NCI-H774 (cell line): ENCODE data around the gene ZNF835.

Experiments used
- DNase-seq: peaks from one replicate; lab custom pipeline; 2025; lab: John Stamatoyannopoulos, UW

Gene ZNF835

GRCh38 chr19:56663931-56664500 lies 7.5 kb downstream of the ZNF835 start:
- no peak for DNase-seq

GRCh38 chr19:56661248-56661647 lies 10.3 kb downstream of the ZNF835 start:
- DNase-seq, result no peak

GRCh38 chr19:56660381-56661107 lies 11.0 kb downstream of the ZNF835 start:
- peak; percentile 8 for DNase-seq

- no peak for DNase-seq
These were observed 17.4 kb downstream of the ZNF835 start for GRCh38 chr19:56654151-56654550.

GRCh38 chr19:56643460-56643955 lies 28.0 kb downstream of the ZNF835 start:
- no peak for DNase-seq

GRCh38 chr19:56642711-56643459 lies 28.7 kb downstream of the ZNF835 start, which contains the start of gene SMIM17:
Gene SMIM17, plus strand, starts transcription at chr19:56643159. Its CDS starts 2,509 bp downstream, at chr19:56645668.
- no peak for DNase-seq

- DNase-seq, result no peak
These were observed 32.3 kb downstream of the ZNF835 start for GRCh38 chr19:56639217-56639616.

- no peak for DNase-seq
These were observed 33.5 kb downstream of the ZNF835 start for GRCh38 chr19:56637976-56638555.

- no peak for DNase-seq
These were observed 38.5 kb downstream of the ZNF835 start for GRCh38 chr19:56633021-56633420.

- no peak for DNase-seq
These were observed 45.8 kb downstream of the ZNF835 start for GRCh38 chr19:56625708-56626107.

- DNase-seq, result no peak
These were observed 48.6 kb downstream of the ZNF835 start for GRCh38 chr19:56623006-56623405.

GRCh38 chr19:56622374-56622773 lies 49.2 kb downstream of the ZNF835 start:
- DNase-seq, result no peak

GRCh38 chr19:56619121-56619520 lies 52.4 kb downstream of the ZNF835 start:
- DNase-seq, result no peak

GRCh38 chr19:56617531-56617930 lies 54.0 kb downstream of the ZNF835 start:
- DNase-seq, result no peak

- no peak for DNase-seq
These were observed 57.9 kb downstream of the ZNF835 start for GRCh38 chr19:56613639-56614038.

GRCh38 chr19:56612737-56613136 lies 58.8 kb downstream of the ZNF835 start:
- DNase-seq, result no peak
